Measurements from ENCODE around the gene IRF2BPL.

IRF2BPL gene

DNA sequence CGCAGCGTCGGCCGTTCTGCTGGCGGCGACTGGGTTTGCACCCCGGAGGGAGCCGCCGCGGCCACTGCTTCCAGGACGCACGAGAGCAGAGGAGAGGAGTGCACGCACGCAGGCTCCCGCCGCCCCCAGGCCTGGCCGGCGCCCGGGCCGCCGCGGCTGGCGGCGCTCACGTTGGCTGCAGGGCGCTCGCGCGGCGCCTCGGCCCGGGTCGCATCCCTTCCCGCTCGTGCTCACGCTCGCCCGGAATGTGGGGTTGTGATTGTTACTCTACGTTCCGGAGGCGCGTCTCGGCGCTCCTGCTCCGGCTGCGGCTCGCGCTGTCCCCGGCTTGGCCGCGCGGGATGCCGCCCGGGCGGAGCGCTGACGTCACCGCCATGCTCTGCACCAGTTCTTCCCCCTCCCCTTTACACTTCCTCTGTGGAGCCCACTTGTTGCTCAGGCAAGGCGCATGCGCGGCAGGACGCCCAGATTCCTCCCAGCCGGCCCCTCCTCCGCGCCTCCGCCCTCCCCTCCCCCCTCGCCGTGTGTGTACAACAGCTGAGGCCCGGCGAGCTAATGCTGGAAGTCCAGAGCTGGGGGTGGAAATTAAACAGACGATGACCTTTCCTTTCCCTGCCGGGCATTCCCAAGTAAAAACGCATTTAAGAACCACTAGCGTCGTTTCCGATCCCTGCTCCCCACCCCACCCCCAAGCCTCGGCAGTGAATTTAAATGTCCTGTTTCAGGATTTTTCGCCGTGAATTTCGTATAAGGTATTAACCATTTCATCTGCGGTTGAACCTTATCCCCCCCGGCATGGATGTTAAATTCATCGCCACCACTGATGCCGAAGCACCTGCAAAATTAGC is at the start of gene IRF2BPL:
Gene IRF2BPL (minus strand): TSS at position 325 of the 848 bp plus-strand sequence. CDS start 916 bp downstream, outside the sequence.
- DNase-seq = peak; percentile 98

DNA sequence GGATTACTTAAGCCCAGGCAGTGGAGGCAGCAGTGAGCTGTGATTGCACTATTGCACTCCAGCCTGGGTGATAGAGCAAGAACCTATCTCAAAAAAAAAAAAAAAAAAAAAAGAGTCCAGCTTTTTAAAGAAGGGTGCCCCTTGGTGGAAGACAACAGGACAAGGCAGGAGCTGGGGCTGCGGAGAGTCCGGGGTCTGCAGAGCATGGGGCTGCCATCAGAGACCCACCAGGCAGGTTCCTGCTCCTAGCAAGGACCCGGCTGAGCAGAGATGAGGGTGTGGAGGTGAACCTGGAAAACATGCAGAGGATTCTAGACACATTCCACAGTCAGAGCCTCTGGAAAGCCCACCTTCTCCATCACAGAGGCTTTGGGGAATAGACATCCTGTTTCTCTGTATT is 48.5 kb upstream of the IRF2BPL start:
- DNase-seq = no peak

DNA sequence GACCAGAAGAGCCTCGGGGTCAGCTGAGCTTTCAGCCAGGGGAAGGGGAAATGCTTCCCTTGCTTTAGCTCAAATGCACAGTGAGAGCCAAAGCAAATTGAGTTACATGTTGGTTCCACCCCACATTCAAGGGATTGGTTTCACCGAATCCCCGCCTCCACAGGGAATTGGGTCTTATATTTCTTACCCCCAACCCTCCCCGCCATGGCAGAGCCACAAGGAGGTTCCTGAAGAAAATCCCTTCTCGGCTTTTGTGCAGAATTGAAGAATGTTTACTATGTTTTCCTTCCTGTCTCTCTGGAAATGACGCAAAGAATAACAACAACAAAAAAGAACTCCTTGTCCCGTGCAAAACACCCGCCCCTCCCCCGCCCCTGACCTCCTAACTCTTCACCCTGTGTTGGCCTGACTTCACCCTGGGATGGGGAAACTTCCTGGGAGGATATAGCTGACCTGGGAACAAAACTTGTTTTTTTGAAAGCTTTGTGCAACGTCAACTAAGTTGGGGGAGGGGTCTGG is 47.7 kb upstream of the IRF2BPL start:
- no peak for DNase-seq

GRCh38 chr14:77074969-77075368 is 46.5 kb upstream of the IRF2BPL start:
- no peak for DNase-seq

DNA sequence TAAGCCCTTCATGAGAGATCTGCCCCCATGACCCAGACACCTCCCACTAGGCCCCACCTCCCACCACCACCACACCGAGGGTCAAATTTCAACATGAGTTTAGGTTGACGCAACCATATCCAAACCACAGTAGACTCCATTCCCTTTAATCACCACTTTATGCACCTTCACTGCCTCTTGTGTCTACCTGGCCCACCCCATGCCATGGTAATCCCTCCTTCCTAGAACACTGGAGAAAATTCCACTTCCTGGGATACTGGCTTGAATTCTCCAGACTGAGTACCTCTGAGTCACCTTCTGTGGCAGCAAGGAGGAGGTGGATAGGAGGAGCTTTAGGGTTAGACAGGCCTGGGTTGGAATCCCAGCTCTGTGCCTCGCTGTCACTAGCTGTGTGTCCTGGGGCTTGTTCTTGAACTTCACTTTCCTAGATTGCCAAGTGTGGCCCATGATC is 43.5 kb upstream of the IRF2BPL start:
- DNase-seq = no peak

DNA sequence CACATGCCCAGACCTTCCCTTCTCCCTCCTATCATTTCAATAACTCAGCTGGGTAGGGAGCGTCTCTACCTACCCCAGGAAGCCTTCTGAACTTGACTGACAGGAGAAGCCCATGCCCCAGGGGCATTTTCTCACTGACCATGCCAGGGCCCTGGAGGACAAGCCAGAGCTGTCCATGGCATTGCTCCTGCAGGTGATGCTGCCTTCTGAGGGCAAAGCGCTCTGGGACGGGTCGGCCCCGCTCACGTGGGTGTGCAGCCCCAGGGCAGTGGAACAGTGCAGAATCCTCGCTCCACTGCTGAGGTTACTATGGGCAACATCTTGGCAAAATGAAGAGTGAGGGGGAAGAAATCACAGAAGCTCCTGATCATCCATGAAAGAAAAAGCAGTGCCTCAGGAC is 41.0 kb upstream of the IRF2BPL start:
- DNase-seq = no peak

DNA sequence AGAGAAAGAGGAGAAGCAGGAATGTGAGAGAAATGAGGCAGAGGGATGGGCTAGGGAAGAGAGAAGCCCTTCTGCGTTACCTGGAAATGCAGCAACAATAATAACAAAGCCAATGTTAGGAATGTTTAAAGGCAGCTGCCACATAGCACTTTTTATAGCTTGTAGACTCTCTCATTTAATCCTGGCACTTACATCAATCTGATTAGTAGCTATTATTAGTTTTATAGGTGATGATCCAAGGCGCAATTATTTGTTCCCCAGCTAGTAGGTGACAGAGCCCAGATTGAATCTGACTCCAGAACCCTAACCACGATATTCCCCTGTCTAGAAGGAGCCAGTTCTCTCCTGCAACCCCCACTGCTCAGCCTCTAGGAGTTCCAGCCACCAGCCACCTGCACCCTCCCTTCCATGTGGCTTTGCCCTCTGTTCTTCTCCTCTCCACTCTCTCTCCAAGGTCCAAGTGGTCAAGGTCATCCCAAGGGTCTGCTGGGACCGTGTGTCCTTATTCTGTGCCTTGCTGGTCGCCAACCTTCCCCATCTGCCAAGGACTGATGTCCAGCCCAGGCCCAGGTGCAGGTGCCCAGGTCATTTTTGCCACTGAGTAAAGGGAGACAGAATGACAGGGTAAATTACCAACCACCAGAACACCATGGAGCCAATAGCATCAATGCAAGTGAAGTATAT is 40.2 kb upstream of the IRF2BPL start:
- DNase-seq = no peak

- peak; percentile 65 for DNase-seq
Observed at GRCh38 chr14:77067632-77068516, 39.4 kb upstream of the IRF2BPL start.

- no peak for DNase-seq
Observed at GRCh38 chr14:77066578-77067172, 38.2 kb upstream of the IRF2BPL start.

GRCh38 chr14:77065851-77066577 is 37.5 kb upstream of the IRF2BPL start:
- no peak for DNase-seq

DNA sequence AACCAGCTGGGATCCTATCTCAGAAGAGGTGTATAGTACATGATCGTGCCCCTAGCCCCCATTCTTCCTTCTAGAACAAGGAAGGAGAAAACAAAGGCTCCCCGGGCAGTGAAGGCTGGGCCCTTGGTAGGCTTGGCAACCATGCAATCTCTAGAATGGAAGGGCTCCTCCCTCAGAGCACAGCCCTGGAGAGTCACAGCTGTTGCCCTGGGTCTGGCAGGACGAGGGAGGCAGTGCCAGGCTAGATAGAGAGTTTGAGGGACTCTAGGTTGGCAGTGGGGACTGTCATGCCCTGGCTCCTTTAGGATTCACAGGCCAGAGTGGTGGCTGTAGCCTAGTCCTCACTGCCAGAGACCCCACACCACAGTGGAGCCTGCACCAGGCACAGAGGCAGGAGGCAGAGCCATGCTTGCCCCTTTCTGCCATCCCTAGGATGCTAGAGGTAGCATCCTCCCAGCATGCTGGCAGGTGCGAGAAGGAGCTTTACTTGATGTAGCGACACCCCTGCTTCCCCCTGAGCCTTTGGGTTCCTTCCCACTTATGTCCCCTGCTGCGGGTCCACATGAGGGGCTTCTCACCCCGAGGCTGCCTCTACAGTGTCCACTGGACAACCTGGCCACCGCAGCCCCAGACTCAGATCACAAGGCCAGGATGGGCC is 36.1 kb upstream of the IRF2BPL start:
- DNase-seq = no peak

DNA sequence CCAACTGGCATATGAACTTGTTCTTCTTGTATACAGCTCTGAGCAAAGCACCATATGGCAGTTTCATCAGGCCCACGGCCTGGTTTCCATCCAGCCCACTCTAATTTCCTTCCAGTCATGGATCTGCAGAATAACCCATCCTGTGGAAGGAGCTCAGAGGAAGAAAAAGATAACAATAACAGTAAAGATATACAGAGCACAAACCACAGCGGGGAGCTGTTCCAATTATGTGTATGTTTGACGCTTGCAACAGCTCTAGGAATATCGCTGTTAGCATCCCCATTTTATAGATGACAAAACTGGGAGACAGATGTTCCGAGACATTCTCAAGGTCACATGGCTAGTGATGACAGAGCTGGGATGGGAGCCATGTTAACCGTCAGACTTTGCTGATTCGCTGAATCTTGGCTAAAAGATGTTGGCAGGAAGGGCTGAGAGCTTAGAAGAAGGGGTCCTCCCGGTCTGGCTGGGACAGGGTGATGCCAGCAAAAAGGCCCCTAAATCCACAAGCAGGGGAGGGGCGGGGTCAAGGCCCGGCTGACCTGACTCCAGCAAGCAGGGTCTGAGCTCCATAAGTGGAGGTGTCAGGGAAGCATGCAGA is 35.2 kb upstream of the IRF2BPL start:
- DNase-seq = no peak

DNA sequence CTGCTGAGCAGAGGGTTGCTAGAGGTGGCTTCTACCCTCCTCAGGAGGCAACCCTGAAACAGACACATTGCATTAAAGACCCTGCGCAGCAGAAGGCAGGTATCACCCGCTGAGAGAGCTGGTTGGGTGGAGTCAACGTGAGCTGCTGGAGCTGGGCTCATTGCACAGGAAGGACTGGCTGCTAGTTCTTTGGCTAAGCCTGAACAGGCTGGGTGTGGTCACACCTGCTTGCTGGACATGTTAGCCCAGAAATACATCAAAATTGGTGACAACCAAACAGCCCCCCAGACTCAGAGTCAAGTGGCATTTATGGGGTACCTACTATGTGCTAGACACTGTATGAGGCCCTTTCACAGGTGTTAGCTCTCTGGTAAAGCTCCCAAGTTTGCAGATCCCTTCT is 33.8 kb upstream of the IRF2BPL start:
- DNase-seq = no peak

GRCh38 chr14:77061630-77062257 is 33.2 kb upstream of the IRF2BPL start:
- no peak for DNase-seq

DNA sequence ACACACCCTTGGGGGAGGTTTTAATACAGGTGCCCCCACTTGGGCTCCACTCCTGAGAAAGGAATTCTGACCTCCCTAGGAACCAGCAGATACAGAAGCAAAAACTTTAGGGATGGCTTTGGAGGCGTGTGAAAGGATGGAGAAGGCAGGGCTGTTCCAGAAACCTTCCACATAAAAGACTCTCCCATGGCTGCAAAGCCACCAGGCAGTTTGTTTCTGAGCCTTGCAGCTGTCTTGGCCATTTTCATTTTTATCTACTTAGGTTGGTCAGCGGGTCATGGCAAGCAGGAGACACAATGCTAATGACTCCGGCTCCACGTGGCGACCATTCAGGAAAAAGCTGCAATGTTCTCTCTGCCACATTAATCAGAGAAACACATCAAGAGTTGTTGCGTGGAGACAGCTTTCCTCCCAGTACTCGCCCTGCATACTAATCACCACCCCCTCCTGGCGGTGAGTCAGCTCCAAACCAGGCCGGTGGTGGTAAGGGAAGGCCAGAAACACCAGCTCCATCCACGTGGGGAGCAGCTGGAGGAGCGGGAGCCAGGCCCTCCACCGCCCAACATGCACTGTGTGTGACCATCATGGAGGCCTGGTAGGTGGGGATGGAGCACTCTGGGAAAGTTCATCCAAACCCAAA is 30.9 kb upstream of the IRF2BPL start:
- peak; percentile 39 for DNase-seq

GRCh38 chr14:77058785-77059184 is 30.3 kb upstream of the IRF2BPL start:
- no peak for DNase-seq

DNA sequence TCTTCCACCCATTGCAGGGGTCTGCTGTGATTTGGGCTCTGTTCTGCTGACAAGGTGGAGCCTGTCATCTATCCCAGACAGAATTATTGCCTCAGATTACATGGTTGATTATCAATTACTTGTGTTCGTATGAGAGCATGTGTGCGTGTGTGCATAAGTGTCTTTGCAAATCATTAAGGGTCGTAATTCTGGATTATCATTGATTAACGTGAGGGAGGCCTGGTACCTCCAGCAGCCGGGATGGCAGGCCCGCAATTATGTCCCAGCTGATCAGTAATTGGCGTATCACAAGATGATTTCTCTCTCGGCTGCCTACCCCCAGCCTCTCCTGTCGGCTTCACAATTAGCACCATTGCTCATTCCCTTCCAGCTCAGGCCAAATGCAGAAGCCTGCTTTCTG is 29.6 kb upstream of the IRF2BPL start:
- DNase-seq = no peak

DNA sequence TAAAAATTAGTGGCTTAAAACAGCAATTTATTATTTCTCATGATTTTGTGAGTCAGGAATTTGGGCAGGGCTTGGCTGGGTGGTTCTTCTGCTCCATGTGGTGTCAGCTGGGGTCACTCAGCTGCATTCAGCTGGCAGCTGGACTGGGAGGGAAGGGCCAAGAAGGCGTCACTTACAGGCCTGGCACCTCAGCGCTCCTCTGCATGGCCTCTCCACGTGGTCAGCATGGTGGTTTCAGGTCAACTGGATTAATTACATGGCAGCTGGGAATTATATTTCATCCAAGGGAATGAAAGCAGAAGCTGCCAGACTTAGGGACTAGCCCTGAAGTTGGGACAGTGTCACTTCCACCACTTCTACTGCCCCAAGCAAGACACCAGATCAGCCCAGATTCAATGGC is 27.5 kb upstream of the IRF2BPL start:
- DNase-seq = no peak

DNA sequence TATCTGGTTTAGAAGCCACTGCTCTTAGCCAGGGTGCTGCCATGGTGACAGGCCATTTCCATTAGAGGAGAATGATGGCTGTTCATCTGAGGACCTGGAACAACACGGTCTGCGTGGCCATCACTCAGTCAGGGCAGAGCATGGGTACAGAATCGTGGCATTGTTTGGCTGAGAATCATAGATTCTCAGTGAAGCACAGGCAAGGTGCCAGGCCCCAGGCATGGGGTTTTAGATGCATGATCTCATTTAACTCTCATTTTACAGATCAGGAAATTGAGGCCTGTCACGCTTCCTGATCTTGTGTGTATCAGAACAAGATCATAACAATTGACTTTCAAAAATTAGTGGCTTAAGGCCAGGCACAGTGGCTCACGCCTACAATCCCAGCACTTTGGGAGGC is 26.8 kb upstream of the IRF2BPL start:
- no peak for DNase-seq
